Gastrocnemius medialis (tissue), 4 donors: ENCODE data around the gene GNG13. TPM values are rescaled to one million over a fixed set of nuclear protein-coding genes. Genes with fewer than 3 reads are reported as not detected.

Experiments
- ATAC-seq, 2 donors: fragments of 150-250 bp; one replicate each; pipeline ENCODE4 v1.9.1; 2016
- DNase-seq, 2 donors: peaks; one replicate each; pipeline ENCODE4 v3.0.0-alpha.2; 2019
- H3K27ac ChIP-seq, 4 donors: fragments of 200-600 bp; sonication (generic); 1 replicate in 1 of 4; 2 replicates in 3 of 4; pipeline ENCODE4 v1.5.1; 2016 to 2018; ENCODE audit warnings: mild to moderate bottlenecking in 2 of 4, moderate library complexity in 1 of 4
- H3K27me3 ChIP-seq, 3 donors: fragments of 200-600 bp; sonication (generic) in 2 of 3; 1 replicate in 1 of 3; 2 replicates in 2 of 3; pipeline versions ENCODE4 v1.5.1 to v1.6.0; 2016 to 2019; ENCODE audit warnings: mild to moderate bottlenecking in 1 of 3, moderate library complexity in 1 of 3
- H3K36me3 ChIP-seq, 2 donors: fragments of 200-600 bp; sonication (generic) in 1 of 2; one replicate each; pipeline ENCODE4 v1.5.1; 2017 to 2018
- H3K4me1 ChIP-seq, 2 donors: fragments of 200-600 bp; sonication (generic) in 1 of 2; one replicate each; pipeline ENCODE4 v1.5.1; 2016 to 2017; ENCODE audit warnings: mild to moderate bottlenecking in 2 of 2
- H3K4me3 ChIP-seq, 4 donors: fragments of 200-600 bp; sonication (generic) in 3 of 4; 1 replicate in 1 of 4; 2 replicates in 3 of 4; pipeline ENCODE4 v1.5.1; 2016 to 2019; ENCODE audit warnings: mild to moderate bottlenecking in 2 of 4
- H3K9me3 ChIP-seq, 3 donors: fragments of 200-600 bp; sonication (generic) in 2 of 3; 1 replicate in 1 of 3; 2 replicates in 2 of 3; pipeline ENCODE4 v1.5.1; 2016 to 2019
- CTCF ChIP-seq, 5 experiments: fragments of 450-650 bp in 3 of 5; fragments of 200-600 bp in 2 of 5; sonication (generic) in 2 of 5; IDR thresholded peaks in 4 of 5; conservative IDR thresholded peaks in 1 of 5; 1 replicate in 4 of 5; 2 replicates in 1 of 5; pipeline ENCODE4 v1.5.1; 2016 to 2019; ENCODE audit warnings: antibody characterized with exemption in 5 of 5, mild to moderate bottlenecking in 3 of 5, moderate library complexity in 3 of 5
- POLR2A ChIP-seq, 2 donors: fragments of 450-650 bp; IDR thresholded peaks; one replicate each; pipeline ENCODE4 v1.6.1; 2017; ENCODE audit warnings: antibody characterized with exemption in 2 of 2, mild to moderate bottlenecking in 2 of 2, moderate library complexity in 2 of 2
- in situ Hi-C, 4 donors: fragments of 200-750 bp; cut with MboI; loops; one replicate each; pipeline versions ENCODE4 v1.15.0 to v1.8.0; 2017; ENCODE audit warnings: low sequenced_read_pairs in 4 of 4
- intact Hi-C: fragments of 100-400 bp; cut with DNase I; formaldehyde crosslinking; loops from one replicate; pipeline ENCODE4 v1.15.1; 2023; ENCODE audit warnings: low total_unique reads
- total RNA-seq, 4 donors: library from RNA; depleted of rRNA; stranded (reverse); fragments of >200 nt; gene quantifications; one replicate each; pipeline versions ENCODE4 v1.1.0 to v1.2.3, GENCODE V29; 2016

The GNG13 gene
- total RNA-seq, 4 donors from 2014 or later = not detected

- ATAC-seq = no peak
- Histone ChIP-seq H3K27me3 (peaks cover 8 to 23% (median 13%) of the 10 kb centered on the region in 3 donors), H3K9me3 (no peaks in the 10 kb centered on the region), H3K27ac (no peak overlapping the region), H3K4me1 (peaks cover under 1% of the 10 kb centered on the region in 2 donors), H3K36me3 (no peaks in the 10 kb centered on the region), H3K4me3 (no peak overlapping the region)
- no peak for TF ChIP-seq POLR2A (IDR thresholded peaks at IDR 0.05)
- intact Hi-C loops = no loop called here
- in situ Hi-C loops = no loop called here
- no peak for DNase-seq
Measured at GRCh38 chr16:794091-794822, 6.3 kb downstream of the GNG13 start.

- TF ChIP-seq CTCF (IDR thresholded peaks at IDR 0.05 in 4 of 5, conservative IDR thresholded peaks at IDR 0.05 in 1 of 5) = no peak
- no peak for TF ChIP-seq POLR2A (IDR thresholded peaks at IDR 0.05)
- no peaks in the 10 kb centered on the region for H3K36me3 ChIP-seq
- intact Hi-C loops (no loop called here), in situ Hi-C loops (no loop called here)
- no peak overlapping the region for H3K4me3 ChIP-seq
- DNase-seq (no peak), ATAC-seq (no peak)
- no peak overlapping the region for H3K27ac ChIP-seq
- H3K9me3 ChIP-seq = no peaks in the 10 kb centered on the region
- H3K4me1 ChIP-seq = peaks cover 5 to 8% of the 10 kb centered on the region in 2 donors
- H3K27me3 ChIP-seq = peaks cover 0 to 15% (median 8%) of the 10 kb centered on the region in 3 donors
Measured at GRCh38 chr16:793414-793813, 7.1 kb downstream of the GNG13 start.

DNA sequence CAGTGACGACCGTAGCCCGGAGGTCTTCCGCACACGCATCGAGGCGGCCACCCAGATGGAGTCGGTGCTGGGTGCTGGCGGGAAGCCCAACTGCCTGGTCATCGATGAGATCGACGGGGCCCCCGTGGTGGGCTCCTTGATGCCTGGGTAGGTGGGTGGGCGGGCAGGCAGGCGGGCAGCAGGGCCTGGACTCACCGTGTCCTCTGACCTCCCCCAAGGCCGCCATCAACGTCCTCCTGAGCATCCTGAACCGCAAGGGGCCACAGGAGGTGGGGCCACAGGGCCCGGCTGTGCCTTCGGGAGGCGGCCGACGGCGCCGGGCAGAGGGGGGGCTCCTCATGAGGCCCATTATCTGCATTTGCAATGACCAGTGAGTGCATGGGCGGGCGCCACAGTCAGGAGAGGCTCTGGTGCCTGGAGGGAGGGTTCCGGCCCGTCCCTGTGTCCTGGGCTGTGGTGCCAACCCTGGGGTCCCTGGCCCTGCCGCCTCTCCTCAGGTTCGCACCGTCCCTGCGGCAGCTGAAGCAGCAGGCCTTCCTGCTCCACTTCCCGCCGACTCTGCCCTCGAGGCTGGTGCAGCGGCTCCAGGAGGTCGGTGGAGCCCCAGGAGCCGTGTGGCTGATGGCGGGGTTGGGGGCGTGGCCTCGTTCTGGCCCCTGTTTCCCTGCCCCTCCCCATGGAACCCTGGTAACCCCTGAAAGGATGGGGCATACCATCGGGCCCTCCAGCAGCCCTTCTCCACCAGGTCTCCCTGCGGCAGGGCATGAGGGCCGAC lies 8.1 kb downstream of the GNG13 start:
- TF ChIP-seq CTCF (IDR thresholded peaks at IDR 0.05 in 4 of 5, conservative IDR thresholded peaks at IDR 0.05 in 1 of 5) (no peak), POLR2A (IDR thresholded peaks at IDR 0.05) (no peak)
- peaks cover 5 to 11% of the 10 kb centered on the region in 2 donors for H3K4me1 ChIP-seq
- H3K27ac ChIP-seq = no peak overlapping the region
- H3K36me3 ChIP-seq = no peaks in the 10 kb centered on the region
- in situ Hi-C loops (no loop called here), intact Hi-C loops (no loop called here)
- no peak for ATAC-seq
- H3K27me3 ChIP-seq = peaks cover 0 to 6% (median 6%) of the 10 kb centered on the region in 3 donors
- H3K4me3 ChIP-seq = no peak overlapping the region
- no peak for DNase-seq
- H3K9me3 ChIP-seq = no peaks in the 10 kb centered on the region

DNA sequence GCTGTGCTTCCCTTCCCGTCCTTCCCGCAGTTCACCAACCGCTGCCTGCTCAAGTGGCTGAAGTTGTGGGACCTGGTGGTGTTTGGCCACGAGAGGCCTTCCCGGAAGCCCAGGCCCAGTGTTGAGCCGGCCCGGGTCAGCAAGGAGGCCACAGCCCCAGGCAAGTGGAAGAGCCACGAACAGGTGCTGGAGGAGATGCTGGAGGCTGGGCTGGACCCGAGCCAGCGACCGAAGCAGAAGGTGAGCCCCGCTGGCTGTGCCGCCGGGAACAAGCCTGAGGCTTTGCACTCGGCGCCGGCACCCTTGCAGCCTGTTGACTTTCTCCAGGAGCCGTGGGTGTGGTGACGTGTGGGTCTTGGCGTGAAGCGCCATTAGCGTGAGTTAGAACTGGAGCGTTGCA lies 9.4 kb downstream of the GNG13 start:
- in situ Hi-C loops (no loop called here), intact Hi-C loops (no loop called here)
- no peaks in the 10 kb centered on the region for H3K27me3 ChIP-seq
- no peaks in the 10 kb centered on the region for H3K36me3 ChIP-seq
- H3K4me1 ChIP-seq = peaks cover 5 to 16% of the 10 kb centered on the region in 2 donors
- H3K4me3 ChIP-seq = no peak overlapping the region
- TF ChIP-seq CTCF (IDR thresholded peaks at IDR 0.05 in 4 of 5, conservative IDR thresholded peaks at IDR 0.05 in 1 of 5) = no peak
- H3K9me3 ChIP-seq = no peaks in the 10 kb centered on the region
- ATAC-seq = no peak
- DNase-seq = no peak
- no peak overlapping the region for H3K27ac ChIP-seq

DNA sequence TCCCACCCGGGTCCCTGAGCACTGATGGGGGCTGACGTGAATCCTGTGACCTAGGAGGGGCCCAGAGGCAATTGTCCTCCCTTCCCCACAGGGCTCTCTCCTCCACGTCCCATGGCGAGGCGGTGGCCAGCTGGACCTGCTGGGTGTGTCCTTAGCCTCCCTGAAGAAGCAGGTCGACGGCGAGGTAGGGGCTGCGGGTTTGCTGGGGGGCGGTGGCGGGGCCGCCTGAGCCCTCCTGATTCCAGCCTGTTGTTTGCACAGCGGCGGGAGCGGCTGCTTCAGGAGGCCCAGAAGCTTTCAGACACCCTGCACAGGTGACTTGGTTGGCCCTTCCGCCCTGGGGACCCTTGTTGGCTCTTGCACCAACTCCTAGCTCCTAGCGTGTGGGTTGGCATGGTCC lies 10.4 kb downstream of the GNG13 start:
- intact Hi-C loops (no loop called here), in situ Hi-C loops (no loop called here)
- DNase-seq (no peak), ATAC-seq (no peak)
- Histone ChIP-seq H3K36me3 (no peaks in the 10 kb centered on the region), H3K27me3 (no peaks in the 10 kb centered on the region), H3K27ac (no peak overlapping the region), H3K9me3 (no peaks in the 10 kb centered on the region), H3K4me3 (no peak overlapping the region), H3K4me1 (peaks cover 5 to 16% of the 10 kb centered on the region in 2 donors)
- no peak for TF ChIP-seq POLR2A (IDR thresholded peaks at IDR 0.05)
- TF ChIP-seq CTCF (IDR thresholded peaks at IDR 0.05 in 4 of 5, conservative IDR thresholded peaks at IDR 0.05 in 1 of 5) = no peak
